Mesendoderm (in vitro differentiated cells): ENCODE measurements around the gene ASPDH.

Experiments
- DNase-seq: peaks from one replicate; pipeline ENCODE4 v3.0.0; 2013
- H2AK5ac ChIP-seq: 2 replicates; pipeline ENCODE4 v1.6.1; 2013; ENCODE audit warnings: low read length, inconsistent platforms
- H2BK120ac ChIP-seq: 2 replicates; pipeline ENCODE4 v1.6.1; 2013; ENCODE audit warnings: low read depth, mild to moderate bottlenecking, low read length, moderate library complexity, mixed read lengths
- H2BK15ac ChIP-seq: replicated peaks from 2 replicates; pipeline ENCODE4 v1.6.1; 2013; ENCODE audit warnings: low read depth, mild to moderate bottlenecking, moderate library complexity
- H2BK5ac ChIP-seq: 2 replicates; pipeline ENCODE4 v1.6.1; 2013; ENCODE audit warnings: low read length, inconsistent platforms
- H3K18ac ChIP-seq: 2 replicates; pipeline ENCODE4 v1.6.1; 2013; ENCODE audit warnings: mild to moderate bottlenecking, low read length, mixed read lengths
- H3K23ac ChIP-seq: one replicate; pipeline ENCODE4 v1.6.1; 2013; ENCODE audit warnings: low read length
- H3K27ac ChIP-seq: 2 replicates; pipeline ENCODE4 v1.5.1; 2013; ENCODE audit warnings: low read depth, mild to moderate bottlenecking, inconsistent platforms, low read length, moderate library complexity
- H3K27me3 ChIP-seq: 2 replicates; pipeline ENCODE4 v1.6.1; 2013; ENCODE audit warnings: low read length, control low read depth, mild to moderate bottlenecking, inconsistent platforms; ENCODE audit not compliant: insufficient read depth, poor library complexity
- H3K36me3 ChIP-seq: 2 replicates; pipeline ENCODE4 v1.6.1; 2013; ENCODE audit warnings: low read length, inconsistent platforms; ENCODE audit not compliant: control insufficient read depth, insufficient read depth
- H3K4ac ChIP-seq: one replicate; pipeline ENCODE4 v1.6.1; 2013; ENCODE audit warnings: low read depth, mild to moderate bottlenecking, low read length, moderate library complexity
- H3K4me1 ChIP-seq: 2 replicates; pipeline ENCODE4 v1.6.1; 2013; ENCODE audit warnings: low read depth, low read length, inconsistent platforms; ENCODE audit not compliant: control insufficient read depth
- H3K4me2 ChIP-seq: 2 replicates; pipeline ENCODE4 v1.6.1; 2013; ENCODE audit warnings: low read length
- H3K4me3 ChIP-seq: 2 replicates; pipeline ENCODE4 v1.5.1; 2013; ENCODE audit warnings: mild to moderate bottlenecking, low read length
- H3K56ac ChIP-seq: one replicate; pipeline ENCODE4 v1.6.1; 2013; ENCODE audit warnings: low read length
- H3K79me1 ChIP-seq: 2 replicates; pipeline ENCODE4 v1.6.1; 2013; ENCODE audit warnings: low read length, inconsistent platforms
- H3K79me2 ChIP-seq: 2 replicates; pipeline ENCODE4 v1.6.1; 2013; ENCODE audit warnings: mild to moderate bottlenecking, low read length; ENCODE audit not compliant: control insufficient read depth, insufficient read depth
- H3K9ac ChIP-seq: 2 replicates; pipeline ENCODE4 v1.6.1; 2013; ENCODE audit warnings: low read length, inconsistent platforms
- H4K5ac ChIP-seq: one replicate; pipeline ENCODE4 v1.6.1; 2013; ENCODE audit warnings: low read length
- H4K8ac ChIP-seq: one replicate; pipeline ENCODE4 v1.6.1; 2013; ENCODE audit warnings: low read depth, mild to moderate bottlenecking, control low read depth, low read length, moderate library complexity
- WGBS: extraction: QIAGEN DNeasy Blood & Tissue Kit; methylation state at CpG from one replicate; pipeline ENCODE4 v1.1.7; 2013; ENCODE audit warnings: low lambda C conversion rate, missing lambda C conversion rate; ENCODE audit not compliant: insufficient coverage; ENCODE audit errors: extremely low coverage; 5-methylcytosine and 5-hydroxymethylcytosine counted together

ASPDH gene

DNA sequence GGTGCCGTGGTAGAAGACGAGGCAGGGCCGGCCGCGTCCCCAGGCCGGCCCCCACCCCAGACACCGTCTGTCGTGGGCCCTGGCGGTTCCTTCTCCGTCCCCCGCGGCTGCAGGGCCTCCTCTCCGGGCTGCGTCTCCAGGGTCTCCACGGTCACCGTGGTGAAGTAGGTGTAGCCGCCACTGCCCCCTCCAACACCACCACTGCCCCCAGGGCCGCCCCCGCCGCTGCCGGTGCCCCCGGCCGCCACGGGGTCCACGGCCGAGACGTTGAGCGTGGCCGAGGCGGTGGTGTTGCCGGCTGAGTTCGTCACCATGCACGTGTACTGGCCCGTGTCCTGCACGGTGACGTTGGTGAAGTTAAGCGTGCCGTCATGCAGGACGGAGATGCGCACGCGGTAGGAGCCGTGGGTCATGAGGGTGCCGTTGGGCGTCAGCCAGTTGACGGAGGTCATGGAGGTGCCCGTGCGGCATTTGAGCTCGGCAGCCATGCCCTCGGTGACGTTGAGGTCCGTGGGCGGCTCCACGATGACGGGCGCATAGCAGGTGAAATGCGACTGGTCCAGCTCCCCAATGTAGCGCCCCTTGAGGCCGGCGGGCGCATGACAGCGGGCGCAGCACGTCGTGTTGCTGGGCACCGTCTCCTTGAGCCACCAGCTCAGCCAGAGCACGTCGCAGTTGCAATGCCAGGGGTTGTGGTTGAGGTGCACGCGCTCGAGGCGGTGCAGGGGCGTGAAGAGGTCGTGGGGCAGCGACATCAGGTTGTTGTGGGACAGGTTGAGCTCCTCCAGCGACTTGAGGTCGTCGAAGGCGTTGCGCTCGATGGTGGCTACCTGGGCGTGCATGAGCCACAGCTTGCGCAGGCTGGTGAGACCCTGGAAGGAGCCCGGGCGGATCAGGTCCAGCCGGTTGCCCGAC, 4.6 kb upstream of the ASPDH start:
- Histone ChIP-seq H2BK120ac (no peak overlapping the region), H3K56ac (no peak overlapping the region), H3K27ac (no peak overlapping the region), H3K23ac (no peak overlapping the region), H3K9ac (no peak overlapping the region), H3K4me3 (no peak overlapping the region), H3K4me1 (no peaks in the 10 kb centered on the region), H3K79me1 (no peaks in the 10 kb centered on the region), H2BK5ac (no peak overlapping the region), H2BK15ac (no peak overlapping the region), H4K8ac (no peak overlapping the region), H3K4ac (no peak overlapping the region), H3K79me2 (no peaks in the 10 kb centered on the region), H3K27me3 (no peaks in the 10 kb centered on the region), H3K36me3 (no peaks in the 10 kb centered on the region), H4K5ac (no peak overlapping the region), H3K18ac (no peak overlapping the region), H2AK5ac (no peak overlapping the region), H3K4me2 (no peak overlapping the region)
- no CpG with 5 or more reads among the region's 87 CpGs for WGBS
- DNase-seq, result no peak

- no peaks in the 10 kb centered on the region for H3K79me1 ChIP-seq
- no peak overlapping the region for H3K23ac ChIP-seq
- no peak overlapping the region for H4K8ac ChIP-seq
- H3K27me3 ChIP-seq, result no peaks in the 10 kb centered on the region
- H4K5ac ChIP-seq, result no peak overlapping the region
- H3K4me1 ChIP-seq, result no peaks in the 10 kb centered on the region
- H2BK120ac ChIP-seq, result no peak overlapping the region
- no peak overlapping the region for H2BK15ac ChIP-seq
- no peak overlapping the region for H2BK5ac ChIP-seq
- no peak overlapping the region for H3K27ac ChIP-seq
- H3K4me3 ChIP-seq, result no peak overlapping the region
- H3K56ac ChIP-seq, result no peak overlapping the region
- WGBS, result no CpG with 5 or more reads among the region's 37 CpGs
- no peaks in the 10 kb centered on the region for H3K36me3 ChIP-seq
- H2AK5ac ChIP-seq, result no peak overlapping the region
- H3K18ac ChIP-seq, result no peak overlapping the region
- no peak for DNase-seq
- no peaks in the 10 kb centered on the region for H3K79me2 ChIP-seq
- no peak overlapping the region for H3K4me2 ChIP-seq
- H3K4ac ChIP-seq, result no peak overlapping the region
- H3K9ac ChIP-seq, result no peak overlapping the region
These were observed 4.0 kb upstream of the ASPDH start for GRCh38 chr19:50517704-50518075.

DNA sequence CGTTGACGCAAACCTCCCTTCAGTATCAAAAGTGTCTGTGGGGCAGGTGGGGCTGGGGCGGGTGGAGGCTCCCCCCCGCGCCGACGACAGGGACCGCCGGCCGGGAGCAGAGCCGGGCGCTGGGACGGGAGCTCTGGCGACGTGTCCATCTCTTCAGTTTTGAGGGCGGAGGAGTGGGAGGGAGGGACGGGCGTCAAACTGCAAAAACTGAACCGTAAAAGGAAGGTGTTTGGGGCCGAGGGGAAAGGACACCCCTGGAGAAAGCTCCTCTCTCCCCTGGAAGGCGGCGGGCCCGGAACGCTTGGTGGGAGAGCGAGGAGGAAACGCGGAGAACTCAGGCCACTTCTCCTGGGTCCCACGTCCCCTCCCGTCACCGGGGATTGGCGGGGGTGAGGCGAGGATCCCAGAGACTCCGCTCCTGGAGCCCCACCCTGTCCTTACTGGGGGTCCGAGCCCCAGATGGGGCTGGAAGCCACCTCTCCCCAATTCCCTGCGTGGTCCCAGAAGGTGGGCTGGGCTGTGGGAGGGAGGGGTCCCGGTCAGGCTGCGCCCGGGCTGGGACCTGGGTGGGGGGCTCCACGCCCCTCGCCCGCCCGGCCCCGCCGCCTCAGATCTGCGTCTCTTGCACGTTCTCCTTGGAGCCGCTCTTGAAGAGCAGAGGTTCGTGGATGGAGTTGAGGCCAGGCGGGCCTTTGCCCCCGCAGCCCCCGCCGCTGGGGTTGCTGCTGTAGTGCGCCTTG, 3.4 kb upstream of the ASPDH start:
- Histone ChIP-seq H3K4me3 (no peak overlapping the region), H3K27me3 (no peaks in the 10 kb centered on the region), H2BK15ac (no peak overlapping the region), H3K9ac (no peak overlapping the region), H2BK120ac (no peak overlapping the region), H2BK5ac (no peak overlapping the region), H3K56ac (peak overlapping the region; percentile 25), H3K4me1 (no peaks in the 10 kb centered on the region), H3K79me1 (no peaks in the 10 kb centered on the region), H3K4me2 (no peak overlapping the region), H3K36me3 (no peaks in the 10 kb centered on the region), H3K27ac (no peak overlapping the region), H3K23ac (no peak overlapping the region), H3K18ac (no peak overlapping the region), H3K79me2 (no peaks in the 10 kb centered on the region), H4K5ac (no peak overlapping the region), H4K8ac (no peak overlapping the region), H3K4ac (no peak overlapping the region), H2AK5ac (no peak overlapping the region)
- WGBS, result no CpG with 5 or more reads among the region's 53 CpGs
- no peak for DNase-seq

- WGBS, result no CpG with 5 or more reads among the region's 12 CpGs
- Histone ChIP-seq H3K27me3 (no peaks in the 10 kb centered on the region), H2BK5ac (no peak overlapping the region), H3K23ac (no peak overlapping the region), H3K4me2 (no peak overlapping the region), H3K79me1 (no peaks in the 10 kb centered on the region), H4K5ac (no peak overlapping the region), H4K8ac (no peak overlapping the region), H3K27ac (no peak overlapping the region), H2BK15ac (no peak overlapping the region), H3K4ac (no peak overlapping the region), H3K4me3 (no peak overlapping the region), H3K79me2 (no peaks in the 10 kb centered on the region), H3K9ac (peak overlapping the region; percentile 19), H3K18ac (no peak overlapping the region), H2AK5ac (no peak overlapping the region), H3K36me3 (no peaks in the 10 kb centered on the region), H3K4me1 (no peaks in the 10 kb centered on the region), H2BK120ac (no peak overlapping the region), H3K56ac (peak overlapping the region; percentile 56)
- DNase-seq, result no peak
These were observed 2.7 kb upstream of the ASPDH start for GRCh38 chr19:50516456-50516855.

DNA sequence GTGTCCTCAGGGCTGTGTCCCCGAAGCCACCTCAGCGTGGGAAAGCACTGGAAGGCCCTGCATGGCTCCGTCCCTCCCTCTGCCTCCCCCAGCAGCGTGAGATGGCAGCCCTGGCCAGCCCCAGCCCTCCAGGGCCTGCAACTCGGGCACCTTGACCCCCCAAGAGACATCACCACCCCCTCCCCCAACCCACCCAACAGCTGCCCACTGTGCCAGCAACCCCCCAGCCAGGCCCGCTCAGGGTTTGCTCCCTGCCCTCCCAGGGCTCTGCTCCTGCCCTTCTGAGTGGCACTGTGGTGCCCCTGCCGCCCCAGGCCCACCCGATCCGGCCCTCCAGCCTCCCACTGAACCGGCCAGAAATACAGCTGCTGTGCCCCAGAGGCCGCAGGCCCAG, 1.5 kb upstream of the ASPDH start:
- no peak overlapping the region for H3K4me2 ChIP-seq
- no peaks in the 10 kb centered on the region for H3K79me2 ChIP-seq
- no peaks in the 10 kb centered on the region for H3K36me3 ChIP-seq
- H4K8ac ChIP-seq, result no peak overlapping the region
- H3K56ac ChIP-seq, result no peak overlapping the region
- no CpG with 5 or more reads among the region's 11 CpGs for WGBS
- H3K4me1 ChIP-seq, result no peaks in the 10 kb centered on the region
- no peak overlapping the region for H3K4ac ChIP-seq
- H2BK15ac ChIP-seq, result no peak overlapping the region
- no peak for DNase-seq
- no peak overlapping the region for H3K9ac ChIP-seq
- no peak overlapping the region for H3K23ac ChIP-seq
- H2BK5ac ChIP-seq, result no peak overlapping the region
- H2BK120ac ChIP-seq, result no peak overlapping the region
- H2AK5ac ChIP-seq, result no peak overlapping the region
- H4K5ac ChIP-seq, result no peak overlapping the region
- no peaks in the 10 kb centered on the region for H3K79me1 ChIP-seq
- H3K27ac ChIP-seq, result no peak overlapping the region
- no peaks in the 10 kb centered on the region for H3K27me3 ChIP-seq
- H3K4me3 ChIP-seq, result no peak overlapping the region
- no peak overlapping the region for H3K18ac ChIP-seq
